ENCODE data around the gene OSCP1. TPM values are rescaled to one million over a fixed set of nuclear protein-coding genes. Genes with fewer than 3 reads are reported as not detected.
A peak's percentile ranks its signal among the peaks of the same experiment; 100 is the strongest.

Gene OSCP1
- total RNA-seq, 1 experiment from 2014 or later, result 3.2 TPM

GRCh38 chr1:36377791-36378492 is 72.3 kb downstream of the OSCP1 start:
- Mint-ChIP-seq H3K4me1 (peaks cover 25 to 34% of the 10 kb centered on the region in 2 experiments), H3K9me3 (no peaks in the 10 kb centered on the region), H3K27ac (peak overlapping the region in 2 of 3 experiments; percentile 82 to 92; a peak in 3 of 7 replicates), H3K4me3 (no peak overlapping the region), H3K36me3 (ENCODE audit: insufficient read depth in 1 of 3, low read depth in 3 of 3) (peaks cover 0 to 9% (median 5%) of the 10 kb centered on the region in 3 experiments; a peak in 2 of 7 replicates), H3K27me3 (ENCODE audit: low read depth) (no peaks in the 10 kb centered on the region)
- Histone ChIP-seq H2BK12ac (ENCODE audit: insufficient read length, low read depth, low read length) (no peak overlapping the region), H4K5ac (ENCODE audit: insufficient read length, low read depth, low read length) (no peak overlapping the region), H3K27ac (ENCODE audit: insufficient read length, low read depth, low read length) (no peak overlapping the region), H3K79me2 (ENCODE audit: insufficient read depth, low read length) (peaks cover 6% of the 10 kb centered on the region; the same call in 1 of the 2 replicates), H3K18ac (ENCODE audit: insufficient read length, low read depth, low read length) (no peak overlapping the region), H2AFZ (ENCODE audit: low read length) (no peak overlapping the region), H2BK15ac (ENCODE audit: low read depth, low read length) (no peak overlapping the region), H4K91ac (ENCODE audit: insufficient read length, low read depth, low read length) (no peak overlapping the region), H3K23me2 (ENCODE audit: insufficient read length, low read depth, low read length, poor library complexity, severe bottlenecking) (no peaks in the 10 kb centered on the region), H2BK20ac (ENCODE audit: low read depth, low read length, poor library complexity, severe bottlenecking) (no peak overlapping the region), H3K14ac (ENCODE audit: insufficient read depth, low read length) (no peak overlapping the region), H3K9me3 (ENCODE audit: control insufficient read depth, low read depth, low read length) (no peaks in the 10 kb centered on the region), H3K4me2 (ENCODE audit: insufficient read depth, insufficient read length, low read length) (no peak overlapping the region), H3T11ph (ENCODE audit: low read length) (no peak overlapping the region), H3K9ac (ENCODE audit: extremely low read depth, insufficient read length, low read length) (no peak overlapping the region), H2BK120ac (ENCODE audit: low read depth, low read length, poor library complexity, severe bottlenecking) (no peak overlapping the region), H2BK5ac (ENCODE audit: insufficient read length, low read length) (no peak overlapping the region), H3K79me1 (ENCODE audit: insufficient read depth, low read depth, low read length, poor library complexity, severe bottlenecking) (no peaks in the 10 kb centered on the region), H2AK5ac (ENCODE audit: insufficient read length, low read length) (no peak overlapping the region), H3K23ac (ENCODE audit: insufficient read length, low read depth, low read length) (no peak overlapping the region), H3K56ac (ENCODE audit: insufficient read length, low read depth, low read length) (no peak overlapping the region), H3K27me3 (ENCODE audit: insufficient read depth, low read length) (no peaks in the 10 kb centered on the region), H4K20me1 (ENCODE audit: control insufficient read depth, insufficient read depth, insufficient read length) (no peaks in the 10 kb centered on the region), H3K4me1 (ENCODE audit: insufficient read depth, low read length) (peaks cover 7% of the 10 kb centered on the region; the same call in 1 of the 2 replicates), H4K8ac (replicated peaks; ENCODE audit: insufficient read length, low read depth, low read length) (no peak overlapping the region), H3K4ac (ENCODE audit: low read depth, low read length) (no peak overlapping the region)
- TF ChIP-seq CTCF (conservative IDR thresholded peaks at IDR 0.05), result no peak
- DNase-seq, result no peak
- WGBS (ENCODE audit: extremely low coverage, insufficient read length, low lambda C conversion rate), result no CpG with 5 or more reads among the region's 4 CpGs
